Panc1 (cell line): ENCODE measurements around the gene STAT4. TPM values are rescaled to one million over a fixed set of nuclear protein-coding genes. Genes with fewer than 3 reads are reported as not detected.

ENCODE experiments used
- ATAC-seq: fragments of 200-7000 bp; cut with Tn5 transposase; 2 replicates; pipeline ENCODE4 v1.9.1; 2020; ENCODE audit warnings: mild to moderate bottlenecking, moderate library complexity
- BruUV-seq: library from RNA; stranded (reverse); fragments of 400-500 nt; replicated peaks from 2 replicates; lab custom pipeline; 2021; lab: Mats Ljungman, UMichigan
- CTCF ChIA-PET: fragments of 300-600 bp; sonication (Branson Sonifier 250); formaldehyde crosslinking; loops from one replicate; lab custom pipeline; 2022; ENCODE audit warnings: antibody characterized with exemption; lab: Charles Lee
- POLR2A ChIA-PET: fragments of 300-600 bp; sonication (Branson Sonifier 250); formaldehyde crosslinking; loops from one replicate; lab custom pipeline; 2022; ENCODE audit warnings: antibody characterized with exemption; lab: Charles Lee
- DNase-seq: peaks from one replicate; pipeline ENCODE4 v3.0.0-alpha.2; 2010; ENCODE audit warnings: low read depth, low spot score
- H3K27ac ChIP-seq: 2 replicates; pipeline ENCODE4 v1.5.1; 2011; ENCODE audit warnings: mild to moderate bottlenecking, low read length, inconsistent platforms
- H3K27me3 ChIP-seq: fragments of 200-500 bp; sonication (Bioruptor generic); 2 replicates; pipeline ENCODE4 v1.6.0; 2014; ENCODE audit warnings: low read length, inconsistent platforms; ENCODE audit not compliant: control insufficient read depth, insufficient read depth
- H3K36me3 ChIP-seq: fragments of 200-500 bp; sonication (Bioruptor generic); 2 replicates; pipeline ENCODE4 v1.5.1; 2014; ENCODE audit warnings: inconsistent platforms, mild to moderate bottlenecking, low read length, moderate library complexity; ENCODE audit not compliant: control insufficient read depth, insufficient read depth
- H3K4me1 ChIP-seq: 2 replicates; pipeline ENCODE4 v1.5.1; 2011; ENCODE audit warnings: inconsistent platforms, mild to moderate bottlenecking, low read length, moderate library complexity; ENCODE audit not compliant: control insufficient read depth, insufficient read depth
- H3K4me3 ChIP-seq, 2 experiments: 2 replicates each; pipeline ENCODE4 v1.5.1; 2011 to 2012; ENCODE audit warnings: low read depth in 2 of 2, low read length in 2 of 2, mild to moderate bottlenecking in 2 of 2, inconsistent platforms in 1 of 2, moderate library complexity in 1 of 2
- H3K9me3 ChIP-seq: fragments of 200-500 bp; sonication (Bioruptor generic); 2 replicates; pipeline ENCODE4 v1.5.1; 2014; ENCODE audit warnings: low read depth, mild to moderate bottlenecking, inconsistent platforms, low read length, moderate library complexity; ENCODE audit not compliant: control insufficient read depth, insufficient read depth
- POLR2AphosphoS5 ChIP-seq: IDR thresholded peaks from 2 replicates; pipeline ENCODE4 v1.6.1; 2012; ENCODE audit warnings: mild to moderate bottlenecking, low read depth, low read length, moderate library complexity
- SIN3A ChIP-seq: IDR thresholded peaks from 2 replicates; pipeline ENCODE4 v1.6.1; 2012; ENCODE audit warnings: low read depth, mild to moderate bottlenecking, low read length, moderate library complexity, borderline replicate concordance; ENCODE audit not compliant: insufficient read depth
- TCF7L2 ChIP-seq: IDR thresholded peaks from 2 replicates; pipeline ENCODE4 v1.6.1; 2011; ENCODE audit warnings: mild to moderate bottlenecking, low read depth, low read length, inconsistent platforms
- in situ Hi-C: cut with HindIII; loops from 2 replicates; pipeline ENCODE4 v1.10.0; 2016; ENCODE audit warnings: low sequenced_read_pairs, low pct_unique_long_range_greater_than_20kb
- intact Hi-C: fragments of 100-400 bp; cut with micrococcal nuclease; formaldehyde crosslinking; loops from one replicate; pipeline ENCODE4 v1.10.0; 2022; ENCODE audit not compliant: unreplicated experiment
- total RNA-seq: library from RNA; stranded (reverse); gene quantifications from one replicate; pipeline ENCODE4 v1.2.1, GENCODE V29; 2021; ENCODE audit not compliant: unreplicated experiment
- TF ChIP-seq, protein P1 (sequence below), 2 experiments: IDR thresholded peaks; 2 replicates each; pipeline ENCODE4 v1.6.1; 2011 to 2012; ENCODE audit warnings: low read depth in 2 of 2, control low read depth in 1 of 2, low read length in 1 of 2, mild to moderate bottlenecking in 1 of 2, moderate library complexity in 1 of 2; ENCODE audit not compliant: insufficient read depth in 1 of 2
- TF ChIP-seq, protein P2 (sequence below): fragments of 450-650 bp; IDR thresholded peaks from 2 replicates; pipeline ENCODE4 v1.5.1; 2017; ENCODE audit warnings: mild to moderate bottlenecking

Gene STAT4
- total RNA-seq, 1 experiment from 2014 or later = 0.05 TPM

DNA sequence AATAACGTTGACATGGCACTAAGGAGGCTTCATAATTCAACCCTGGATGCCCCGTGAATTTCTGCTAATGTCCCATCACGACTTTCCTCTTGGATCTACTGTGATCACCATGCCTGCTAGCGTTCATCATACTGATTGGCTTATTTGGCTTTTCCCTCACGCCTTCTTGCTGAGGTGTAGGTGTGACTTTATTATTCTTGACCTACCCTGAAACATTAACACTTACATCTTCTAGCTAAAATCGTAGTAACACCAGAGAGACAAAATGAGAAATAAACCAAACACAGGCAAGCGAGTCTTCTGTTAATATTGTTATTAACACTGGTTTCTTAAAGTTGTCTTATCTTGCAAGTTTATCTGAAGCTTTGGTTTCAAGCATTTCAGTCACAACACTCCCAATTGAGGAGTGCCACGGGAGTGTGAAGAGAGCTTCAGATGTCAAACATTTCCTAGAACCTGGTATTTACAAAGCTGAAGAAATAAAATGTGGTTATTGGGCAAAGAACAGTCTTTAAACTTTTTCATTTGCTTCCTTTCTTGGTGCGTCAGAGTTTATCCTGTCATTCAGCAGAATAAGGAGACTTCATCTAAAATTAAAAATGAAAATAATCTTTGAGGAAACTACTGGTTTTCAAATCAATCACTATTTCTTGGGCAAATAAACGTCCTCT lies 121.4 kb downstream of the STAT4 start:
- BruUV-seq = no TSS peak
- Histone ChIP-seq H3K36me3 (no peaks in the 10 kb centered on the region), H3K4me1 (no peaks in the 10 kb centered on the region), H3K9me3 (no peaks in the 10 kb centered on the region), H3K4me3 (no peak overlapping the region), H3K27me3 (no peaks in the 10 kb centered on the region; the same call in none of the 2 replicates), H3K27ac (no peak overlapping the region)
- no peak for ATAC-seq
- POLR2A ChIA-PET = no interaction called here
- intact Hi-C loops (no loop called here), in situ Hi-C loops (no loop called here)
- TF ChIP-seq SIN3A (no peak), POLR2AphosphoS5 (no peak), TCF7L2 (no peak)
- TF ChIP-seq, protein P1, sequence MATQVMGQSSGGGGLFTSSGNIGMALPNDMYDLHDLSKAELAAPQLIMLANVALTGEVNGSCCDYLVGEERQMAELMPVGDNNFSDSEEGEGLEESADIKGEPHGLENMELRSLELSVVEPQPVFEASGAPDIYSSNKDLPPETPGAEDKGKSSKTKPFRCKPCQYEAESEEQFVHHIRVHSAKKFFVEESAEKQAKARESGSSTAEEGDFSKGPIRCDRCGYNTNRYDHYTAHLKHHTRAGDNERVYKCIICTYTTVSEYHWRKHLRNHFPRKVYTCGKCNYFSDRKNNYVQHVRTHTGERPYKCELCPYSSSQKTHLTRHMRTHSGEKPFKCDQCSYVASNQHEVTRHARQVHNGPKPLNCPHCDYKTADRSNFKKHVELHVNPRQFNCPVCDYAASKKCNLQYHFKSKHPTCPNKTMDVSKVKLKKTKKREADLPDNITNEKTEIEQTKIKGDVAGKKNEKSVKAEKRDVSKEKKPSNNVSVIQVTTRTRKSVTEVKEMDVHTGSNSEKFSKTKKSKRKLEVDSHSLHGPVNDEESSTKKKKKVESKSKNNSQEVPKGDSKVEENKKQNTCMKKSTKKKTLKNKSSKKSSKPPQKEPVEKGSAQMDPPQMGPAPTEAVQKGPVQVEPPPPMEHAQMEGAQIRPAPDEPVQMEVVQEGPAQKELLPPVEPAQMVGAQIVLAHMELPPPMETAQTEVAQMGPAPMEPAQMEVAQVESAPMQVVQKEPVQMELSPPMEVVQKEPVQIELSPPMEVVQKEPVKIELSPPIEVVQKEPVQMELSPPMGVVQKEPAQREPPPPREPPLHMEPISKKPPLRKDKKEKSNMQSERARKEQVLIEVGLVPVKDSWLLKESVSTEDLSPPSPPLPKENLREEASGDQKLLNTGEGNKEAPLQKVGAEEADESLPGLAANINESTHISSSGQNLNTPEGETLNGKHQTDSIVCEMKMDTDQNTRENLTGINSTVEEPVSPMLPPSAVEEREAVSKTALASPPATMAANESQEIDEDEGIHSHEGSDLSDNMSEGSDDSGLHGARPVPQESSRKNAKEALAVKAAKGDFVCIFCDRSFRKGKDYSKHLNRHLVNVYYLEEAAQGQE (IDR thresholded peaks at IDR 0.05; ENCODE audit: insufficient read depth in 1 of 2, low read depth in 2 of 2, low read length in 1 of 2) = no peak
- TF ChIP-seq, protein P2, sequence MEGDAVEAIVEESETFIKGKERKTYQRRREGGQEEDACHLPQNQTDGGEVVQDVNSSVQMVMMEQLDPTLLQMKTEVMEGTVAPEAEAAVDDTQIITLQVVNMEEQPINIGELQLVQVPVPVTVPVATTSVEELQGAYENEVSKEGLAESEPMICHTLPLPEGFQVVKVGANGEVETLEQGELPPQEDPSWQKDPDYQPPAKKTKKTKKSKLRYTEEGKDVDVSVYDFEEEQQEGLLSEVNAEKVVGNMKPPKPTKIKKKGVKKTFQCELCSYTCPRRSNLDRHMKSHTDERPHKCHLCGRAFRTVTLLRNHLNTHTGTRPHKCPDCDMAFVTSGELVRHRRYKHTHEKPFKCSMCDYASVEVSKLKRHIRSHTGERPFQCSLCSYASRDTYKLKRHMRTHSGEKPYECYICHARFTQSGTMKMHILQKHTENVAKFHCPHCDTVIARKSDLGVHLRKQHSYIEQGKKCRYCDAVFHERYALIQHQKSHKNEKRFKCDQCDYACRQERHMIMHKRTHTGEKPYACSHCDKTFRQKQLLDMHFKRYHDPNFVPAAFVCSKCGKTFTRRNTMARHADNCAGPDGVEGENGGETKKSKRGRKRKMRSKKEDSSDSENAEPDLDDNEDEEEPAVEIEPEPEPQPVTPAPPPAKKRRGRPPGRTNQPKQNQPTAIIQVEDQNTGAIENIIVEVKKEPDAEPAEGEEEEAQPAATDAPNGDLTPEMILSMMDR = no peak
- DNase-seq = no peak
- CTCF ChIA-PET = no interaction called here

DNA sequence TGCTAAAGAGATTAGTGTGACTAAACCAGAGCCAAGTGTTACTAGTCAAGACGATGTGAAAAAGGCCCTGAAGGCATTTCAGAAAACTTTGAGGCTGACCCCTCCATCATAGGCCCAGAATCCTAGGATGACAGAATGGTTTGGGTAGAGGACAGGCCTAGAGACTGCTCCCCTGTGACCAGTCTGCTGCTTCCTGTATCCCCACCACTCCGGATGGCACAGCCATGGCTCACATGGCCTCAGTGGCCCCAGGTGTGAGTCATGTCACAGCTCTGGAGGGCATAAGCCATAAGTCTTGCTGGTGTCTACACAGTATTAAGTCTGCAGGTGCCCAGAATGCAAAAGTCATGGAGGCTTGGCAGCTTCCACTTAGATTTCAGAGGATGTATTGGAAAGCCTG lies 124.4 kb downstream of the STAT4 start:
- intact Hi-C loops (no loop called here), in situ Hi-C loops (no loop called here)
- ChIA-PET CTCF (no interaction called here), POLR2A (no interaction called here)
- Histone ChIP-seq H3K4me3 (no peak overlapping the region), H3K27ac (no peak overlapping the region), H3K36me3 (no peaks in the 10 kb centered on the region), H3K9me3 (no peaks in the 10 kb centered on the region), H3K27me3 (no peaks in the 10 kb centered on the region; the same call in 1 of the 2 replicates), H3K4me1 (peaks cover 7% of the 10 kb centered on the region)
- ATAC-seq (no peak), DNase-seq (no peak)
- BruUV-seq = no TSS peak
- TF ChIP-seq, protein P2 = no peak
- TF ChIP-seq TCF7L2 (no peak), SIN3A (no peak), POLR2AphosphoS5 (no peak)
- TF ChIP-seq, protein P1 (IDR thresholded peaks at IDR 0.05; ENCODE audit: insufficient read depth in 1 of 2, low read depth in 2 of 2, low read length in 1 of 2) = no peak
